ENCODE data around the gene NAV3. TPM values are rescaled to one million over a fixed set of nuclear protein-coding genes. Genes with fewer than 3 reads are reported as not detected.

The NAV3 gene
- total and polyA plus RNA-seq, 12 donors = 5.0 to 53.4 (median 25.9) TPM

DNA sequence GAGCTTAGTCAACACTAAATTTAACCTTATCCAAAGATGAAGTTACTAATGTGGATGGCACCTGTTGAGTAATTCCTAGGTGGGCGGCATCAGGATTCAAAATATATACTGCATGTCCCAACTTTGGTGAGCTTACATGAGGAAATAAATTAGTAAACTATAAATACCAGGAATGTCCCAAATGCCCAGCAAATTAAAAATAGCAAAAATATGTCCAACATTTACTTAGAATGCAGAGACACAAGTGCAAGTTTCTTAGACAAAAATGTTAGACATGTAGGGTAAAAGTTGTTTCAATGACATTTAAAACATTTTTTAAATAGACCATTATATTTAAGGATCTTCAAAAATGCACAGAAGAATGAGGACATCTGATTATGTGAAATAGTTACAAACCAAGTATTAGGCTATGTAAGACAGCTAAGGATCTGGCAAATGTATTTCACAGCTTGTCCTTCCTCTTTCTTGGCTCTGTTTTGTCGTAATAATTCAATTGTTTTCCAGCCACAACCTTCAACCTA lies 115.9 kb downstream of the NAV3 start:
- H3K27me3 ChIP-seq = no peaks in the 10 kb centered on the region
- no peak overlapping the region for H3K4me3 ChIP-seq
- H3K9me3 ChIP-seq (replicated peaks in 1 of 3) = no peaks in the 10 kb centered on the region
- H3K27ac ChIP-seq = no peak overlapping the region
- WGBS, 4 donors = 65 to 71% (median 68%) methylated on average over 2 of the region's 2 CpGs
- intact Hi-C loops (cut with DNase I) = no loop called here
- DNase-seq = no peak
- H3K4me1 ChIP-seq (replicated peaks in 1 of 2) = peaks cover 0 to 7% of the 10 kb centered on the region in 2 donors
- TF ChIP-seq CTCF (IDR thresholded peaks at IDR 0.05) (no peak), POLR2A (IDR thresholded peaks at IDR 0.05) (no peak)
- H3K36me3 ChIP-seq (replicated peaks in 1 of 2) = no peaks in the 10 kb centered on the region

- Histone ChIP-seq H3K27ac (no peak overlapping the region), H3K36me3 (replicated peaks in 1 of 2) (no peaks in the 10 kb centered on the region), H3K4me1 (replicated peaks in 1 of 2) (peaks cover 0 to 7% of the 10 kb centered on the region in 2 donors), H3K4me3 (no peak overlapping the region), H3K27me3 (no peaks in the 10 kb centered on the region), H3K9me3 (replicated peaks in 1 of 3) (no peaks in the 10 kb centered on the region)
- no peak for DNase-seq
- TF ChIP-seq CTCF (IDR thresholded peaks at IDR 0.05) (no peak), POLR2A (IDR thresholded peaks at IDR 0.05) (no peak)
- intact Hi-C loops (cut with DNase I) = no loop called here
Observed at GRCh38 chr12:77947330-77947729, 116.6 kb downstream of the NAV3 start.

GRCh38 chr12:77947746-77948145 lies 117.1 kb downstream of the NAV3 start:
- no peak overlapping the region for H3K27ac ChIP-seq
- H3K4me1 ChIP-seq (replicated peaks in 1 of 2) = peaks cover 0 to 7% of the 10 kb centered on the region in 2 donors
- no peaks in the 10 kb centered on the region for H3K36me3 ChIP-seq (replicated peaks in 1 of 2)
- H3K27me3 ChIP-seq = no peaks in the 10 kb centered on the region
- 88 to 98% (median 90%) methylated on average over 1 of the region's 1 CpG for WGBS, 4 donors
- TF ChIP-seq POLR2A (IDR thresholded peaks at IDR 0.05) (no peak), CTCF (IDR thresholded peaks at IDR 0.05) (no peak)
- no peak for DNase-seq
- H3K4me3 ChIP-seq = no peak overlapping the region
- intact Hi-C loops (cut with DNase I) = no loop called here
- no peaks in the 10 kb centered on the region for H3K9me3 ChIP-seq (replicated peaks in 1 of 3)

DNA sequence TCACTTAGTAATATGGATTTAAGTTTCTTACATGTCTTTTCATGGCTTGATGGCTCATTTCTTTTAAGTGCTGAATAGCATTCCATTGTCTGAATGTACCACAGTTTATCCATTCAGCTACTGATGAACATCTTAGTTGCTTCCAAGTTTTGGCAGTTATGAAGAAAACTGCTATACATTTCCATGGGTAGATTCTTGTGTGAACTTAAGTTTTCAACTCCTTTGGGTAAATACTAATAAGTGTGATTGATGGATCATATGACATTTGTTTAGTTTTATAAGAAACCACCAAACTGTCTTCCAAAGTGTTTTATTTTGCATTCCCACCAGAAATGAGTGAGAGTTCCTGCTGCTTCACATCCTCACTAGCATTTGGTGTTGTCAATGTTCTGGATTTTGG lies 119.2 kb downstream of the NAV3 start:
- Histone ChIP-seq H3K27ac (no peak overlapping the region), H3K36me3 (replicated peaks in 1 of 2) (no peaks in the 10 kb centered on the region), H3K9me3 (replicated peaks in 1 of 3) (no peaks in the 10 kb centered on the region), H3K27me3 (no peaks in the 10 kb centered on the region), H3K4me1 (replicated peaks in 1 of 2) (peaks cover 0 to 7% of the 10 kb centered on the region in 2 donors), H3K4me3 (no peak overlapping the region)
- intact Hi-C loops (cut with DNase I) = no loop called here
- TF ChIP-seq POLR2A (IDR thresholded peaks at IDR 0.05) = no peak
- no peak for TF ChIP-seq CTCF (IDR thresholded peaks at IDR 0.05)
- DNase-seq = no peak
